ENCODE results near the gene ACOT6. TPM values are rescaled to one million over a fixed set of nuclear protein-coding genes. Genes with fewer than 3 reads are reported as not detected.

ACOT6 gene
- total and polyA plus RNA-seq, 2 donors (not counting 3 experiments of a cell fraction or from before 2014, with no cell fraction given): not detected

GRCh38 chr14:73666583-73666982 lies 54.3 kb downstream of the ACOT6 start:
- H3K4me1 ChIP-seq (ENCODE audit: control insufficient read depth, extremely low read depth, insufficient read depth, low read length): peaks cover 6% of the 10 kb centered on the region
- no peaks in the 10 kb centered on the region for H3K9me1 ChIP-seq (replicated peaks; ENCODE audit: control insufficient read depth, extremely low read depth, insufficient read depth, low read length)
- ChIA-PET POLR2A (no interaction called here), CTCF (interaction anchor here (1.2 kb wide), 1 partner anchor 10 kb away, joined by 4 read pairs; no protein-coding TSS in a partner anchor)
- H3K36me3 ChIP-seq (ENCODE audit: control insufficient read depth in 2 of 2, extremely low read depth in 1 of 2, insufficient read depth in 2 of 2, low read length in 2 of 2): peaks cover 0 to 3% of the 10 kb centered on the region in 2 experiments
- H2AFZ ChIP-seq (ENCODE audit: low read depth, low read length): no peak overlapping the region
- FAIRE-seq (no peak), DNase-seq (ENCODE audit: low read depth, low spot score) (no peak)
- no peaks in the 10 kb centered on the region for H4K20me1 ChIP-seq (replicated peaks; ENCODE audit: control insufficient read depth, extremely low read depth, insufficient read depth, low read length)
- TF ChIP-seq POLR2A (IDR thresholded peaks at IDR 0.05; ENCODE audit: low read depth, low read length): no peak
- TF ChIP-seq MYC (IDR thresholded peaks at IDR 0.05; ENCODE audit: low read depth, low read length): no peak
- no peak for TF ChIP-seq GATA2 (IDR thresholded peaks at IDR 0.05; ENCODE audit: insufficient read depth, insufficient read length, low read depth, low read length)
- TF ChIP-seq EZH2 (IDR thresholded peaks at IDR 0.05; ENCODE audit: borderline replicate concordance, low read depth, low read length, severe bottlenecking): no peak
- no peak for TF ChIP-seq FOS (IDR thresholded peaks at IDR 0.05; ENCODE audit: borderline replicate concordance, insufficient read depth, low read length)
- TF ChIP-seq JUN (IDR thresholded peaks at IDR 0.05; ENCODE audit: borderline replicate concordance, insufficient read depth, insufficient read length, low read depth): no peak
- TF ChIP-seq CTCF (IDR thresholded peaks at IDR 0.05; ENCODE audit: extremely low read depth in 1 of 2, insufficient read depth in 1 of 2, low read depth in 1 of 2, low read length in 2 of 2): no peak
- TF ChIP-seq MAX (IDR thresholded peaks at IDR 0.05; ENCODE audit: insufficient read depth, insufficient read length): no peak
- no peak for TF ChIP-seq POLR2AphosphoS5 (IDR thresholded peaks at IDR 0.05; ENCODE audit: insufficient read depth, low read depth, low read length)
- no peak overlapping the region for H3K4me2 ChIP-seq (ENCODE audit: insufficient read depth, low read length)
- H3K9ac ChIP-seq (replicated peaks; ENCODE audit: extremely low read depth, insufficient read depth, low read length): no peak overlapping the region
- H3K27me3 ChIP-seq (ENCODE audit: control insufficient read depth in 2 of 2, insufficient read depth in 2 of 2, low read length in 2 of 2): no peaks in the 10 kb centered on the region
- no peak overlapping the region for H3K27ac ChIP-seq (ENCODE audit: insufficient read depth, low read depth, low read length)
- BruUV-seq (replicated peaks): no TSS peak
- H3K9me3 ChIP-seq (replicated peaks; ENCODE audit: control insufficient read depth, insufficient read depth, low read length): no peaks in the 10 kb centered on the region
- no peaks in the 10 kb centered on the region for H3K79me2 ChIP-seq (ENCODE audit: control insufficient read depth, insufficient read depth, low read length)
- H3K4me3 ChIP-seq (replicated peaks in 1 of 3; ENCODE audit: insufficient read depth in 1 of 3, low read depth in 1 of 3, low read length in 3 of 3): no peak overlapping the region
- intact Hi-C loops (cut with micrococcal nuclease): no loop called here
- dilution Hi-C loops (cut with MboI; ENCODE audit: extremely low pct_ligation_motif_present, low sequenced_read_pairs): no loop called here

All from endothelial cell of umbilical vein (primary cell).